Measurements from ENCODE around the gene TOX2.

The TOX2 gene

GRCh38 chr20:43936104-43936770 lies 21.6 kb downstream of the TOX2 start:
- Mint-ChIP-seq H3K4me1 (peaks cover 5% of the 10 kb centered on the region), H3K27me3 (ENCODE audit: low read depth) (peaks cover 45% of the 10 kb centered on the region), H3K36me3 (ENCODE audit: low read depth) (no peaks in the 10 kb centered on the region), H3K4me3 (no peak overlapping the region), H3K9me3 (no peaks in the 10 kb centered on the region), H3K27ac (no peak overlapping the region)
- no peak for TF ChIP-seq CTCF (IDR thresholded peaks at IDR 0.05; ENCODE audit: unreplicated experiment in 3 of 3)

GRCh38 chr20:43936805-43937204 lies 22.2 kb downstream of the TOX2 start:
- no peaks in the 10 kb centered on the region for H3K36me3 Mint-ChIP-seq (ENCODE audit: low read depth)
- no peak overlapping the region for H3K4me3 Mint-ChIP-seq
- no peak overlapping the region for H3K27ac Mint-ChIP-seq
- peaks cover 42% of the 10 kb centered on the region for H3K27me3 Mint-ChIP-seq (ENCODE audit: low read depth)
- no peak for TF ChIP-seq CTCF (IDR thresholded peaks at IDR 0.05; ENCODE audit: unreplicated experiment in 3 of 3)
- peaks cover 5% of the 10 kb centered on the region for H3K4me1 Mint-ChIP-seq
- H3K9me3 Mint-ChIP-seq: no peaks in the 10 kb centered on the region

GRCh38 chr20:43937591-43937990 lies 22.9 kb downstream of the TOX2 start:
- no peak overlapping the region for H3K27ac Mint-ChIP-seq
- H3K36me3 Mint-ChIP-seq (ENCODE audit: low read depth): no peaks in the 10 kb centered on the region
- no peaks in the 10 kb centered on the region for H3K9me3 Mint-ChIP-seq
- H3K4me1 Mint-ChIP-seq: peaks cover 5% of the 10 kb centered on the region
- no peak for TF ChIP-seq CTCF (IDR thresholded peaks at IDR 0.05; ENCODE audit: unreplicated experiment in 3 of 3)
- no peak overlapping the region for H3K4me3 Mint-ChIP-seq
- H3K27me3 Mint-ChIP-seq (ENCODE audit: low read depth): peaks cover 35% of the 10 kb centered on the region

DNA sequence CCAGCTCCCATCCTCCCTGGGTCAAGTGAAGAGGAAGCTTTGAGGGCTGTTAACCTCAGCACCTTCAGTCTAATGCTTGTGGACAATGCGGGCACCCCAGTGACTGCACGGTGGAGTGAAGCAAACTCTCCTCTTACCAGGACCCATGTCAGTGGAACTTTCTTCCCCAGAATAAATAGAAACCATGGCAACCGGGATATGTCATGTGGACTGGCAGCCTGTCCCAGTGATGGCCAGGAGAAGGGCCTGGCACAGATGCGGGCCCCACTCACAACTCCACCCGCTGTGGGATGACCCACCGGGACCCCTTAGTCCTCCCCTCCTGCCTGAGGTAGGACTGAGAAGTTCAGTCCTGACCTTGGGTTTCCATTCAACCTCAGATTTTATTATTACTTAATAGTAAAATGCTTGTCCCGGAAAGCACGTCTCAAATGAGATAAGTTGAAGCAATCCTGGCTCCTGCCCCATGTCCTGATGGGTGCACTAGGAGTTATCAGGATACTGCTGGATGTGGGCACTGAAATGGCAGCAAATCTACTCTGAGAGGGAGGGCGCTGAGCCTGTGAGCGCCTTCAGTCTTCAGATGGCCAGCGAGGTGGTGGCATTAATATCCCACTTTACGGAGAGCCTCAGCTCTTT lies 23.5 kb downstream of the TOX2 start:
- Mint-ChIP-seq H3K4me1 (peaks cover 5% of the 10 kb centered on the region), H3K4me3 (no peak overlapping the region), H3K27me3 (ENCODE audit: low read depth) (peaks cover 35% of the 10 kb centered on the region), H3K36me3 (ENCODE audit: low read depth) (no peaks in the 10 kb centered on the region), H3K27ac (no peak overlapping the region), H3K9me3 (no peaks in the 10 kb centered on the region)
- no peak for TF ChIP-seq CTCF (IDR thresholded peaks at IDR 0.05; ENCODE audit: unreplicated experiment in 3 of 3)

- no peaks in the 10 kb centered on the region for H3K36me3 Mint-ChIP-seq (ENCODE audit: low read depth)
- no peak overlapping the region for H3K27ac Mint-ChIP-seq
- H3K27me3 Mint-ChIP-seq (ENCODE audit: low read depth): peaks cover 29% of the 10 kb centered on the region
- H3K4me3 Mint-ChIP-seq: no peak overlapping the region
- H3K4me1 Mint-ChIP-seq: peaks cover 5% of the 10 kb centered on the region
- no peak for TF ChIP-seq CTCF (IDR thresholded peaks at IDR 0.05; ENCODE audit: unreplicated experiment in 3 of 3)
- no peaks in the 10 kb centered on the region for H3K9me3 Mint-ChIP-seq
These were observed 24.5 kb downstream of the TOX2 start for GRCh38 chr20:43938932-43939761.
